GM12892 (cell line): ENCODE measurements around the gene SMYD1.

Source experiments
- POLR2A ChIP-seq: IDR thresholded peaks from 2 replicates; pipeline ENCODE4 v1.6.1; 2011; ENCODE audit warnings: low read depth, low read length, control low read depth
- POLR2AphosphoS5 ChIP-seq: IDR thresholded peaks from 2 replicates; pipeline ENCODE4 v1.6.1; 2011; ENCODE audit warnings: low read depth, low read length, control low read depth
- TAF1 ChIP-seq: IDR thresholded peaks from 2 replicates; pipeline ENCODE4 v1.6.1; 2011; ENCODE audit warnings: low read depth, mild to moderate bottlenecking, control low read depth, low read length, borderline replicate concordance

GRCh38 chr2:88019985-88020384 lies 47.6 kb upstream of the SMYD1 start:
- TF ChIP-seq POLR2AphosphoS5 (no peak), POLR2A (no peak), TAF1 (no peak)
